Gastroesophageal sphincter (tissue), 4 donors: Measurements from ENCODE around the gene ABCG1. TPM values are rescaled to one million over a fixed set of nuclear protein-coding genes. Genes with fewer than 3 reads are reported as not detected.

Experiments used
- ATAC-seq: fragments of 150-250 bp; one replicate; pipeline ENCODE4 v1.9.1; 2016; ENCODE audit warnings: mild to moderate bottlenecking, moderate library complexity
- H3K27ac ChIP-seq, 4 donors: fragments of 200-600 bp; sonication (generic) in 3 of 4; 1 replicate in 3 of 4; 2 replicates in 1 of 4; pipeline ENCODE4 v1.5.1; 2016 to 2019
- H3K27me3 ChIP-seq: fragments of 200-600 bp; sonication (generic); one replicate; pipeline ENCODE4 v1.5.1; 2019
- H3K36me3 ChIP-seq, 2 donors: fragments of 200-600 bp; sonication (generic); one replicate each; pipeline ENCODE4 v1.5.1; 2019; ENCODE audit warnings: control low read depth in 1 of 2
- H3K4me1 ChIP-seq, 3 donors: fragments of 200-600 bp; sonication (generic); 1 replicate in 2 of 3; 2 replicates in 1 of 3; pipeline ENCODE4 v1.5.1; 2016 to 2019; ENCODE audit warnings: control low read depth in 2 of 3
- H3K4me3 ChIP-seq, 2 donors: fragments of 200-600 bp; sonication (generic); one replicate each; pipeline ENCODE4 v1.5.1; 2019; ENCODE audit warnings: mild to moderate bottlenecking in 1 of 2, moderate library complexity in 1 of 2
- H3K9me3 ChIP-seq, 3 donors: fragments of 200-600 bp; sonication (generic); one replicate each; pipeline ENCODE4 v1.5.1; 2017 to 2019; ENCODE audit warnings: control low read depth in 2 of 3
- CTCF ChIP-seq, 4 experiments: fragments of 200-600 bp in 2 of 4; fragments of 450-650 bp in 2 of 4; sonication (generic) in 1 of 4; IDR thresholded peaks; one replicate each; pipeline ENCODE4 v1.5.1; 2017 to 2019; ENCODE audit warnings: antibody characterized with exemption in 4 of 4, mild to moderate bottlenecking in 2 of 4, moderate library complexity in 2 of 4
- EP300 ChIP-seq: sonication (generic); formaldehyde crosslinking; IDR thresholded peaks from one replicate; pipeline ENCODE4 v1.6.1; 2017; ENCODE audit warnings: antibody characterized with exemption, mild to moderate bottlenecking
- POLR2A ChIP-seq, 2 donors: fragments of 450-650 bp; IDR thresholded peaks; one replicate each; pipeline ENCODE4 v1.6.1; 2017; ENCODE audit warnings: antibody characterized with exemption in 2 of 2, mild to moderate bottlenecking in 2 of 2, moderate library complexity in 1 of 2
- POLR2AphosphoS5 ChIP-seq: sonication (generic); formaldehyde crosslinking; IDR thresholded peaks from one replicate; pipeline ENCODE4 v1.6.1; 2017; ENCODE audit warnings: antibody characterized with exemption
- WGBS, 2 donors: methylation state at CpG; one replicate each; pipeline ENCODE4 v1.1.5; 2018; ENCODE audit warnings: low coverage in 1 of 2; 5-methylcytosine and 5-hydroxymethylcytosine counted together
- total RNA-seq, 4 donors: library from RNA; depleted of rRNA; stranded (reverse); fragments of >200 nt; gene quantifications; one replicate each; pipeline ENCODE4 v1.1.0, GENCODE V29; 2016

The ABCG1 gene
- total RNA-seq, 4 donors from 2014 or later = 15.9 to 21.8 (median 18.0) TPM

GRCh38 chr21:42245331-42246193 is 26.6 kb downstream of the ABCG1 start:
- Histone ChIP-seq H3K4me3 (no peak overlapping the region), H3K9me3 (no peaks in the 10 kb centered on the region), H3K27ac (no peak overlapping the region), H3K27me3 (no peaks in the 10 kb centered on the region), H3K36me3 (no peaks in the 10 kb centered on the region), H3K4me1 (peaks cover 0 to 13% (median 5%) of the 10 kb centered on the region in 3 donors)
- ATAC-seq = no peak
- no peak for TF ChIP-seq POLR2AphosphoS5
- no peak for TF ChIP-seq CTCF (IDR thresholded peaks at IDR 0.05)
- TF ChIP-seq POLR2A (IDR thresholded peaks at IDR 0.05) = no peak
- TF ChIP-seq EP300 = no peak
- 22 to 37% methylated on average over 3 of the region's 10 CpGs for WGBS, 2 donors

GRCh38 chr21:42247716-42248115 is 28.8 kb downstream of the ABCG1 start:
- no peaks in the 10 kb centered on the region for H3K27me3 ChIP-seq
- no peaks in the 10 kb centered on the region for H3K36me3 ChIP-seq
- 72 to 85% methylated on average over 9 to 11 of the region's 11 CpGs for WGBS, 2 donors
- no peak for TF ChIP-seq POLR2A (IDR thresholded peaks at IDR 0.05)
- no peak for TF ChIP-seq EP300
- no peak for TF ChIP-seq CTCF (IDR thresholded peaks at IDR 0.05)
- TF ChIP-seq POLR2AphosphoS5 = no peak
- no peaks in the 10 kb centered on the region for H3K9me3 ChIP-seq
- H3K27ac ChIP-seq = no peak overlapping the region
- no peak for ATAC-seq
- H3K4me3 ChIP-seq = no peak overlapping the region
- peaks cover 0 to 28% (median 5%) of the 10 kb centered on the region in 3 donors for H3K4me1 ChIP-seq

GRCh38 chr21:42248241-42248640 is 29.3 kb downstream of the ABCG1 start:
- no peaks in the 10 kb centered on the region for H3K9me3 ChIP-seq
- H3K36me3 ChIP-seq = no peaks in the 10 kb centered on the region
- no peak for ATAC-seq
- no peak overlapping the region for H3K4me3 ChIP-seq
- H3K27ac ChIP-seq = no peak overlapping the region
- 83% methylated on average over 2 of the region's 8 CpGs; no CpG with 5 or more reads in 1 of the 2 donors for WGBS, 2 donors
- peaks cover 0 to 31% (median 5%) of the 10 kb centered on the region in 3 donors for H3K4me1 ChIP-seq
- no peaks in the 10 kb centered on the region for H3K27me3 ChIP-seq
- TF ChIP-seq POLR2A (IDR thresholded peaks at IDR 0.05) (no peak), EP300 (no peak), CTCF (IDR thresholded peaks at IDR 0.05) (no peak), POLR2AphosphoS5 (no peak)

- TF ChIP-seq CTCF (IDR thresholded peaks at IDR 0.05) (no peak), POLR2A (IDR thresholded peaks at IDR 0.05) (no peak), POLR2AphosphoS5 (no peak), EP300 (no peak)
- WGBS, 2 donors = 86 to 94% methylated on average over 10 to 12 of the region's 12 CpGs
- no peak overlapping the region for H3K27ac ChIP-seq
- no peak overlapping the region for H3K4me3 ChIP-seq
- no peaks in the 10 kb centered on the region for H3K9me3 ChIP-seq
- no peak for ATAC-seq
- peaks cover 0 to 34% (median 5%) of the 10 kb centered on the region in 3 donors for H3K4me1 ChIP-seq
- H3K27me3 ChIP-seq = no peaks in the 10 kb centered on the region
- no peaks in the 10 kb centered on the region for H3K36me3 ChIP-seq
These were observed 30.1 kb downstream of the ABCG1 start for GRCh38 chr21:42248783-42249597.
